ENCODE results near the gene AR. TPM values are rescaled to one million over a fixed set of nuclear protein-coding genes. Genes with fewer than 3 reads are reported as not detected.
A peak's percentile ranks its signal among the peaks of the same experiment; 100 is the strongest.

Gene AR
- total RNA-seq, 1 donor from 2014 or later: 20.2 TPM

DNA sequence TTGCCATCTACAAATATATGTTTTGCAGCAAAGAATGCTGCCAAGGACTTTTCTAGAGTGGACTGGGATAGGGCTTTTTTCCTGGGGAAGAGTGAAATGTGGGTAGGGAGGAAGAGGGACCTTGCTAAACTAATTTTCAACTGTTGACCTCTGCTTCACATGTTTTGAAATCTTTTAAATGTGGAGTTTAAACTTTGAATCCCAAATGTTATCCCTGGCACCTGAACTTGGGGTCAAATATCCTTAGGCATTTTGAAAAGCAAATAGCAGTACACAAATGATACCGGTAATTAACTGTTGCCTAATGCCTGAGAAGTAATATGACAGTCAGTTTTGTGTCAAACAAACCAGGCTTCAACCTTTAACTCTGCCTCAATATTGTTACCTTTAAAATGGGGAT is 7.3 kb upstream of the AR start:
- no peak for TF ChIP-seq CTCF (IDR thresholded peaks at IDR 0.05; ENCODE audit: unreplicated experiment)
- Mint-ChIP-seq H3K9me3 (ENCODE audit: unreplicated experiment) (no peaks in the 10 kb centered on the region), H3K4me3 (ENCODE audit: unreplicated experiment) (no peak overlapping the region), H3K27ac (ENCODE audit: unreplicated experiment) (no peak overlapping the region), H3K36me3 (ENCODE audit: low read depth, unreplicated experiment) (no peaks in the 10 kb centered on the region), H3K4me1 (ENCODE audit: unreplicated experiment) (no peaks in the 10 kb centered on the region), H3K27me3 (ENCODE audit: unreplicated experiment) (peaks cover 3% of the 10 kb centered on the region)
- DNase-seq (ENCODE audit: low spot score): no peak

- Mint-ChIP-seq H3K4me1 (ENCODE audit: unreplicated experiment) (no peaks in the 10 kb centered on the region), H3K9me3 (ENCODE audit: unreplicated experiment) (no peaks in the 10 kb centered on the region), H3K27me3 (ENCODE audit: unreplicated experiment) (peaks cover 3% of the 10 kb centered on the region), H3K27ac (ENCODE audit: unreplicated experiment) (no peak overlapping the region), H3K4me3 (ENCODE audit: unreplicated experiment) (no peak overlapping the region), H3K36me3 (ENCODE audit: low read depth, unreplicated experiment) (no peaks in the 10 kb centered on the region)
- DNase-seq (ENCODE audit: low spot score): no peak
- no peak for TF ChIP-seq CTCF (IDR thresholded peaks at IDR 0.05; ENCODE audit: unreplicated experiment)
Observed at GRCh38 chrX:67538383-67538782, 5.4 kb upstream of the AR start.

- peak overlapping the region; percentile 30 for H3K27ac Mint-ChIP-seq (ENCODE audit: unreplicated experiment)
- H3K9me3 Mint-ChIP-seq (ENCODE audit: unreplicated experiment): no peaks in the 10 kb centered on the region
- peaks cover 10% of the 10 kb centered on the region for H3K4me1 Mint-ChIP-seq (ENCODE audit: unreplicated experiment)
- H3K36me3 Mint-ChIP-seq (ENCODE audit: low read depth, unreplicated experiment): peaks cover 6% of the 10 kb centered on the region
- H3K4me3 Mint-ChIP-seq (ENCODE audit: unreplicated experiment): peak overlapping the region; percentile 94
- peak; percentile 12 for DNase-seq (ENCODE audit: low spot score)
- no peak for TF ChIP-seq CTCF (IDR thresholded peaks at IDR 0.05; ENCODE audit: unreplicated experiment)
- peaks cover 4% of the 10 kb centered on the region for H3K27me3 Mint-ChIP-seq (ENCODE audit: unreplicated experiment)
Observed at GRCh38 chrX:67544281-67545035, 637 bp downstream of the AR start.

GRCh38 chrX:67545036-67545821 is 1.4 kb downstream of the AR start:
- Mint-ChIP-seq H3K9me3 (ENCODE audit: unreplicated experiment) (no peaks in the 10 kb centered on the region), H3K4me1 (ENCODE audit: unreplicated experiment) (peaks cover 14% of the 10 kb centered on the region), H3K27ac (ENCODE audit: unreplicated experiment) (peak overlapping the region; percentile 30), H3K4me3 (ENCODE audit: unreplicated experiment) (peak overlapping the region; percentile 94), H3K27me3 (ENCODE audit: unreplicated experiment) (peaks cover 4% of the 10 kb centered on the region), H3K36me3 (ENCODE audit: low read depth, unreplicated experiment) (peaks cover 9% of the 10 kb centered on the region)
- DNase-seq (ENCODE audit: low spot score): peak; percentile 31
- no peak for TF ChIP-seq CTCF (IDR thresholded peaks at IDR 0.05; ENCODE audit: unreplicated experiment)

Measured in endothelial cell (in vitro differentiated cells).